Measurements from ENCODE around the gene THG1L. TPM values are rescaled to one million over a fixed set of nuclear protein-coding genes. Genes with fewer than 3 reads are reported as not detected.

THG1L gene
- total RNA-seq, result 16.6 and 18.5 TPM in 2 replicates

GRCh38 chr5:157731272-157732129 is at the start of gene THG1L:
THG1L (plus strand) TSS chr5:157731420; CDS start chr5:157731441, 21 bp downstream.

DNA sequence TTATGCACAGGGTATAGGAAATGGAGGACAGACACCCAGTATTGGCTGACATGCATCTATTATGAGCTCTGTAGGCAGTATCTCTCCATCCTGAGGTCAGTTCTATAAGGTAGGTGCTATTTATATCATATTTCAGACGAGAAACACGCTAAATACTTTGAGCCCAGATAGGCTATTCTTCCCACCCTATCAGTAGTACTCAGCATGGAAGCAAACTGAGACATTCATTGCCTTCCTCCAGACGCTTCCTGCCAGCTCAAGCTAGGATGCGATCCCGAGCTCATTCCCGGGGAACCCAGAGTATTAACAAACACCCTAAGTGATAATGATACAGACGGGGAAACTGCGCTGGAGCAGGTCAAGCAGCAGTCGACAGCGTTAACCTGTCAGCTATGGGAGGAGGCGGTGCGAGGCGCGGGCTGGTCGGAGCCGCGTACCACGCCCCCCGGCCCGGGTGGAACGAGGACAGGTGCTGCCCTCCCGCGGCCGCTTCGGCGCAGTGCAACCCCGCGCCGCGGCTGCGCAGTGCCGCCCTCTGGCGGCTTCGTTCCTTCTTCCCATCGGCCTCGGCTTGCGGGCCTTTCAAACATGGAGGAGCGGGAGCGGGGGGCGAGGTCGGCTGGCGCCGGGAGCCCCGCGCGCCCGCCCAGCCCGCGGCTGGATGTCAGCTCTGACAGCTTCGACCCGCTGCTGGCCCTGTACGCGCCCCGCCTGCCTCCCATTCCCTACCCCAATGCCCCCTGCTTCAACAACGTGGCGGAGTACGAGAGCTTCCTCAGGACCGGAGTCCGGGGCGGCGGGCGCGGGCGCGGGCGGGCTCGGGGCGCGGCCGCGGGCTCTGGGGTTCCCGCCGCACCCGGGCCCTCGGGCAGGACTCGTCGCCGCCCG is 12.2 kb downstream of the THG1L start, which contains the start of gene LSM11:
TSS of gene LSM11 (plus strand) at position 550 of the 888 bp plus-strand sequence. CDS start at position 589, 39 bp downstream.

Other genes with a start within 250 kb of the THG1L start
- gene ADAM19, start 155.6 kb upstream of the THG1L start, total RNA-seq, result 34.1 and 55.1 TPM in 2 replicates
- not detected in 2 replicates for gene SOX30, start 79.0 kb upstream of the THG1L start, total RNA-seq
- not detected in 2 replicates for gene C5orf52, start 59.9 kb upstream of the THG1L start, total RNA-seq
- 7.8 and 9.0 TPM in 2 replicates for gene LSM11, start 12.3 kb downstream of the THG1L start, total RNA-seq
- 98.2 and 105 TPM in 2 replicates for gene CLINT1, start 127.7 kb downstream of the THG1L start, total RNA-seq

All from endothelial cell of coronary artery (primary cell).